IMR-90 (cell line): ENCODE data around the gene LCE4A. TPM values are rescaled to one million over a fixed set of nuclear protein-coding genes. Genes with fewer than 3 reads are reported as not detected.

Experiments
- ATAC-seq: fragments of 200-7000 bp; cut with Tn5 transposase; 2 replicates; pipeline ENCODE4 v1.9.1; 2020; ENCODE audit warnings: low read depth, mild to moderate bottlenecking, moderate library complexity
- BruUV-seq: library from RNA; stranded (reverse); fragments of 400-500 nt; replicated peaks from 2 replicates; lab custom pipeline; 2021; lab: Mats Ljungman, UMichigan
- CTCF ChIA-PET: fragments of 300-600 bp; formaldehyde crosslinking; extraction: SDS; loops from one replicate; lab custom pipeline; 2021; ENCODE audit warnings: antibody characterized with exemption; lab: Yijun Ruan, JAX
- POLR2A ChIA-PET: fragments of 300-600 bp; sonication (Branson Sonifier 250); formaldehyde crosslinking; loops from one replicate; lab custom pipeline; 2022; ENCODE audit warnings: antibody characterized with exemption; ENCODE audit not compliant: unreplicated experiment; lab: Charles Lee
- DNase-seq: peaks from one replicate; pipeline ENCODE4 v3.0.0; 2013
- H2AFZ ChIP-seq: replicated peaks from 2 replicates; pipeline ENCODE3; 2013; ENCODE audit warnings: low read length, mild to moderate bottlenecking; ENCODE audit not compliant: poor library complexity
- H2AK5ac ChIP-seq: 2 replicates; pipeline ENCODE4 v1.6.1; 2013; ENCODE audit warnings: low read depth, low read length, inconsistent platforms
- H2AK9ac ChIP-seq: replicated peaks from 2 replicates; pipeline ENCODE3; 2013; ENCODE audit warnings: mild to moderate bottlenecking, low read depth, low read length, moderate library complexity; ENCODE audit not compliant: poor library complexity
- H2BK120ac ChIP-seq: 2 replicates; pipeline ENCODE4 v1.6.1; 2013; ENCODE audit warnings: low read depth, low read length, inconsistent platforms
- H2BK15ac ChIP-seq: 3 replicates; pipeline ENCODE4 v1.6.1; 2013; ENCODE audit warnings: low read depth, low read length, inconsistent platforms
- H2BK20ac ChIP-seq: 2 replicates; pipeline ENCODE4 v1.6.1; 2013; ENCODE audit warnings: low read depth, mild to moderate bottlenecking, inconsistent platforms, low read length, moderate library complexity
- H2BK5ac ChIP-seq: 2 replicates; pipeline ENCODE4 v1.6.1; 2013; ENCODE audit warnings: mild to moderate bottlenecking, low read depth, low read length, inconsistent platforms; ENCODE audit not compliant: poor library complexity, severe bottlenecking
- H3K14ac ChIP-seq: replicated peaks from 2 replicates; pipeline ENCODE4 v1.6.1; 2013; ENCODE audit warnings: low read depth, low read length, inconsistent platforms
- H3K18ac ChIP-seq: 2 replicates; pipeline ENCODE4 v1.6.1; 2013; ENCODE audit warnings: low read depth, low read length, control low read depth
- H3K23ac ChIP-seq: 2 replicates; pipeline ENCODE4 v1.6.1; 2013; ENCODE audit warnings: low read depth, low read length, inconsistent platforms
- H3K27ac ChIP-seq: 2 replicates; pipeline ENCODE4 v1.5.1; 2013; ENCODE audit warnings: mild to moderate bottlenecking, control low read depth, low read length; ENCODE audit not compliant: insufficient read depth
- H3K27me3 ChIP-seq: 2 replicates; pipeline ENCODE4 v1.6.1; 2013; ENCODE audit warnings: low read length; ENCODE audit not compliant: control insufficient read depth, insufficient read depth
- H3K36me3 ChIP-seq: 2 replicates; pipeline ENCODE4 v1.6.1; 2013; ENCODE audit warnings: low read length, mixed read lengths; ENCODE audit not compliant: control insufficient read depth, insufficient read depth
- H3K4ac ChIP-seq: 2 replicates; pipeline ENCODE4 v1.6.1; 2013; ENCODE audit warnings: low read depth, low read length, inconsistent platforms
- H3K4me1 ChIP-seq: 2 replicates; pipeline ENCODE4 v1.6.1; 2013; ENCODE audit warnings: low read length, mixed read lengths; ENCODE audit not compliant: control insufficient read depth, insufficient read depth
- H3K4me2 ChIP-seq: 2 replicates; pipeline ENCODE4 v1.6.1; 2013; ENCODE audit warnings: low read depth, mild to moderate bottlenecking, control low read depth, low read length, moderate library complexity
- H3K4me3 ChIP-seq: 2 replicates; pipeline ENCODE4 v1.5.1; 2013; ENCODE audit warnings: low read depth, mild to moderate bottlenecking, control low read depth, low read length, moderate library complexity; ENCODE audit not compliant: insufficient read depth
- H3K56ac ChIP-seq: 2 replicates; pipeline ENCODE4 v1.6.1; 2013; ENCODE audit warnings: low read length, inconsistent platforms; ENCODE audit not compliant: insufficient read depth; ENCODE audit errors: extremely low read depth
- H3K79me1 ChIP-seq, 2 experiments: 2 replicates each; pipeline ENCODE4 v1.6.1; 2013; ENCODE audit warnings: low read length in 2 of 2, inconsistent platforms in 1 of 2, low read depth in 1 of 2
- H3K9ac ChIP-seq: 2 replicates; pipeline ENCODE4 v1.6.1; 2013; ENCODE audit warnings: low read depth, low read length, control low read depth
- H3K9me1 ChIP-seq: 2 replicates; pipeline ENCODE4 v1.6.1; 2013; ENCODE audit warnings: low read length, inconsistent platforms; ENCODE audit not compliant: insufficient read depth
- H3K9me3 ChIP-seq: 2 replicates; pipeline ENCODE4 v1.6.1; 2013; ENCODE audit warnings: low read length; ENCODE audit not compliant: control insufficient read depth, insufficient read depth
- H4K20me1 ChIP-seq: 2 replicates; pipeline ENCODE4 v1.6.1; 2013; ENCODE audit warnings: low read length, inconsistent platforms; ENCODE audit not compliant: insufficient read depth
- H4K5ac ChIP-seq: 2 replicates; pipeline ENCODE4 v1.6.1; 2013; ENCODE audit warnings: mild to moderate bottlenecking, low read depth, low read length, control low read depth
- H4K8ac ChIP-seq, 2 experiments: 2 replicates each; pipeline ENCODE4 v1.6.1; 2013; ENCODE audit warnings: low read depth in 2 of 2, low read length in 2 of 2, control low read depth in 1 of 2, inconsistent platforms in 1 of 2
- H4K91ac ChIP-seq: 2 replicates; pipeline ENCODE4 v1.6.1; 2013; ENCODE audit warnings: low read depth, low read length, inconsistent platforms; ENCODE audit not compliant: insufficient read depth
- BHLHE40 ChIP-seq: fragments of 150-350 bp; IDR thresholded peaks from 2 replicates; pipeline ENCODE4 v1.6.1; 2016; ENCODE audit warnings: mild to moderate bottlenecking, low read depth, low read length
- CEBPB ChIP-seq: IDR thresholded peaks from 2 replicates; pipeline ENCODE4 v1.6.1; 2012; ENCODE audit warnings: low read depth, low read length, improper control_type of control experiment
- CTCF ChIP-seq: conservative IDR thresholded peaks from 2 replicates; pipeline ENCODE4 v1.5.1; 2012; ENCODE audit warnings: mild to moderate bottlenecking, low read depth, low read length, improper control_type of control experiment
- ELK1 ChIP-seq: fragments of 150-350 bp; IDR thresholded peaks from 2 replicates; pipeline ENCODE4 v1.6.1; 2016; ENCODE audit warnings: low read depth, mild to moderate bottlenecking, low read length, moderate library complexity, borderline replicate concordance
- FOS ChIP-seq: fragments of 150-350 bp; IDR thresholded peaks from 2 replicates; pipeline ENCODE4 v1.6.1; 2016; ENCODE audit warnings: low read depth, low read length
- MAFK ChIP-seq: IDR thresholded peaks from 2 replicates; pipeline ENCODE4 v1.6.1; 2012; ENCODE audit warnings: low read depth, low read length, improper control_type of control experiment
- MAZ ChIP-seq: IDR thresholded peaks from 2 replicates; pipeline ENCODE4 v1.6.1; 2012; ENCODE audit warnings: low read depth, mild to moderate bottlenecking, low read length, improper control_type of control experiment, moderate library complexity, borderline replicate concordance
- NFE2L2 ChIP-seq: fragments of 150-350 bp; IDR thresholded peaks from 2 replicates; pipeline ENCODE4 v1.6.1; 2016; ENCODE audit warnings: low read depth, mild to moderate bottlenecking, low read length
- POLR2A ChIP-seq: IDR thresholded peaks from 2 replicates; pipeline ENCODE4 v1.6.1; 2012; ENCODE audit warnings: mild to moderate bottlenecking, low read depth, low read length
- RAD21 ChIP-seq: IDR thresholded peaks from 2 replicates; pipeline ENCODE4 v1.6.1; 2012; ENCODE audit warnings: low read length, improper control_type of control experiment
- RCOR1 ChIP-seq: IDR thresholded peaks from 2 replicates; pipeline ENCODE4 v1.6.1; 2012; ENCODE audit warnings: mild to moderate bottlenecking, low read length, improper control_type of control experiment; ENCODE audit not compliant: insufficient replicate concordance
- RFX5 ChIP-seq: IDR thresholded peaks from 2 replicates; pipeline ENCODE4 v1.8.0; 2012; ENCODE audit warnings: low read depth, mild to moderate bottlenecking, low read length, moderate library complexity
- WGBS, 2 experiments: methylation state at CpG; one replicate each; pipeline versions ENCODE4 v1.1.5 to v1.1.7; 2013; ENCODE audit warnings: missing lambda C conversion rate in 2 of 2; ENCODE audit not compliant: insufficient read length in 1 of 2; ENCODE audit errors: extremely low coverage in 2 of 2; 5-methylcytosine and 5-hydroxymethylcytosine counted together
- dilution Hi-C: fragments of 300-500 bp; cut with HindIII; formaldehyde crosslinking; loops from one replicate; pipeline ENCODE4 v1.14.3; 2018; ENCODE audit warnings: low sequenced_read_pairs; ENCODE audit not compliant: unreplicated experiment
- in situ Hi-C: fragments of 300-500 bp; cut with MboI; formaldehyde crosslinking; loops from 3 replicates; pipeline ENCODE4 v1.14.3; 2019; ENCODE audit warnings: low sequenced_read_pairs, inconsistent platforms, mixed read lengths
- intact Hi-C: fragments of 100-400 bp; cut with micrococcal nuclease; formaldehyde crosslinking; loops from 2 replicates; pipeline ENCODE4 v1.10.0; 2022
- polyA plus RNA-seq, 3 experiments: library from polyadenylated mRNA; depleted of rRNA; stranded (reverse); fragments of >200 nt; gene quantifications; 2 replicates each; pipeline ENCODE4 v1.2.3, GENCODE V29; 2012; ENCODE audit warnings: low replicate concordance in 1 of 3
- total RNA-seq: library from RNA; depleted of rRNA; stranded (reverse); fragments of >200 nt; gene quantifications from 2 replicates; pipeline ENCODE4 v1.2.3, GENCODE V29; 2012
- TF ChIP-seq, protein P1 (sequence below): fragments of 150-350 bp; IDR thresholded peaks from 2 replicates; pipeline ENCODE4 v1.6.1; 2017; ENCODE audit warnings: mild to moderate bottlenecking, antibody characterized with exemption, low read length, low read depth

Gene LCE4A
- total and polyA plus RNA-seq, 2 of the 4 experiments (the other 2 are of a cell fraction), result not detected

- Histone ChIP-seq H2BK15ac (no peak overlapping the region), H3K9me3 (no peaks in the 10 kb centered on the region; the same call in 1 of the 2 replicates), H2BK120ac (no peak overlapping the region), H3K9me1 (no peaks in the 10 kb centered on the region), H3K4me3 (no peak overlapping the region), H3K36me3 (no peaks in the 10 kb centered on the region), H2AK9ac (no peak overlapping the region), H4K20me1 (no peaks in the 10 kb centered on the region), H3K9ac (no peak overlapping the region), H2BK20ac (no peak overlapping the region), H4K8ac (no peak overlapping the region), H3K27me3 (no peaks in the 10 kb centered on the region), H3K14ac (no peak overlapping the region), H3K18ac (no peak overlapping the region), H3K4ac (no peak overlapping the region), H3K56ac (no peak overlapping the region), H4K91ac (no peak overlapping the region), H3K23ac (no peak overlapping the region), H2AK5ac (no peak overlapping the region), H3K27ac (no peak overlapping the region), H3K79me1 (no peaks in the 10 kb centered on the region), H3K4me2 (no peak overlapping the region), H2AFZ (no peak overlapping the region), H4K5ac (no peak overlapping the region), H2BK5ac (no peak overlapping the region), H3K4me1 (no peaks in the 10 kb centered on the region)
- in situ Hi-C loops, result no loop called here
- TF ChIP-seq RFX5, result no peak
- TF ChIP-seq NFE2L2, result no peak
- no peak for TF ChIP-seq FOS
- TF ChIP-seq CEBPB, result no peak
- TF ChIP-seq POLR2A, result no peak
- no peak for TF ChIP-seq RAD21
- TF ChIP-seq RCOR1, result no peak
- TF ChIP-seq CTCF, result no peak
- no peak for TF ChIP-seq MAZ
- TF ChIP-seq BHLHE40, result no peak
- TF ChIP-seq, protein P1, sequence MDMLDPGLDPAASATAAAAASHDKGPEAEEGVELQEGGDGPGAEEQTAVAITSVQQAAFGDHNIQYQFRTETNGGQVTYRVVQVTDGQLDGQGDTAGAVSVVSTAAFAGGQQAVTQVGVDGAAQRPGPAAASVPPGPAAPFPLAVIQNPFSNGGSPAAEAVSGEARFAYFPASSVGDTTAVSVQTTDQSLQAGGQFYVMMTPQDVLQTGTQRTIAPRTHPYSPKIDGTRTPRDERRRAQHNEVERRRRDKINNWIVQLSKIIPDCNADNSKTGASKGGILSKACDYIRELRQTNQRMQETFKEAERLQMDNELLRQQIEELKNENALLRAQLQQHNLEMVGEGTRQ, result no peak
- TF ChIP-seq ELK1, result no peak
- no peak for TF ChIP-seq MAFK
- no CpG with 5 or more reads among the region's 4 CpGs for WGBS, 2 experiments
- intact Hi-C loops, result no loop called here
- ATAC-seq (no peak), DNase-seq (no peak)
- BruUV-seq, result no TSS peak
- POLR2A ChIA-PET, result no interaction called here
- dilution Hi-C loops, result no loop called here
- CTCF ChIA-PET, result no interaction called here
Measured at GRCh38 chr1:152758636-152759035, 50.7 kb downstream of the LCE4A start.
